ENCODE data around the gene C2orf49.

Gene C2orf49

DNA sequence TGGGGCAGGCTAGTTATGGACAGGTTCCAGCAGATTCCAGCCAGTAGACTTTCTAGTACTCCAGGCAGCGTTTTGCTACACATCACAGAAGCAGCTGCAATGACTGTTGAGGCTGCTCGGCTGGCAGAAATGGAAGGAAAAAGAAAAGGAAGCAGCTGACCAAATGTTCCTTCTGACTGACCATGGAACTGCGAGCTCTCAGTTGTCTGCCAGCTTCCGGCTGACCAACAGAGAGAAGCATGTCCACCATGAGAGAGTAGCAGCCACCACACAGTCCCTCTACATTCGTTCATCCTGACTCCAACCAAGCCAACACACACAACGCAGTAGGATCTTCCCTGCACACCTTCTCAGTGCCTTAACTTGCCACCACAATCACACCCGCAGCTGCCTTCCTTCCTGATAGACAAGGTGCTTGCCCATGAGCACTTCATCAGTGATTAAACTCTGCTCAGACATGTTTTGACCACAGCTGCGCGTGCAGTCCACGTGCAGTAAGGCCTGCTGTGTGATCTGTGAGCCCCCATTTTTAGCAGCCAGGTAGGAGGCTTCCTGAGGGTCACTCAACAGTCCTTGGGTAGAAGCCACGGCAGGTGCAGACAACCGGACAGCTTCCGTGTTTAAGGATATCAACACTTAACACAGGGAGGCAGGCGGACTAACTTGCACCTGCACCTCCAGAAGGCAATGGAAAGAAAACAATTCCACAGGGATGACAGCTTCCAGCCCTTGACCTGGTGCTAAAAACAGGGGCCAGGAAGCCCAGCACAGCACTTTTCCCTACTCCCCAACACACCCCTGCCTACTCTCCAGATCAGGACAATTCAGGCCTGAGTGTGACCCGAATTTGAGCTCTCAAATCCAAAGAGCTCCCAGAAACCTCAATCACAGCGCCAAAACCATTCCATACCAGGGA lies 8.8 kb upstream of the C2orf49 start:
- Histone ChIP-seq H3K4me3 (ENCODE audit: low read depth in 1 of 2, low read length in 2 of 2) (peak overlapping the region; percentile 84 to 86), H3K4me1 (ENCODE audit: control insufficient read depth in 1 of 2, insufficient read depth in 2 of 2, low read length in 2 of 2) (peaks cover 20 to 22% of the 10 kb centered on the region in 2 donors), H3K9me3 (ENCODE audit: control insufficient read depth in 1 of 2, low read length in 2 of 2) (no peaks in the 10 kb centered on the region), H3K27ac (ENCODE audit: low read depth, low read length) (no peak overlapping the region), H3K36me3 (ENCODE audit: control insufficient read depth in 1 of 2, insufficient read depth in 2 of 2, low read length in 2 of 2) (peaks cover 4 to 12% of the 10 kb centered on the region in 2 donors), H3K27me3 (ENCODE audit: control insufficient read depth in 1 of 2, insufficient read depth in 2 of 2, low read length in 2 of 2) (no peaks in the 10 kb centered on the region), H3K9ac (ENCODE audit: low read depth in 1 of 2, low read length in 2 of 2) (peak overlapping the region; percentile 65 to 70)

DNA sequence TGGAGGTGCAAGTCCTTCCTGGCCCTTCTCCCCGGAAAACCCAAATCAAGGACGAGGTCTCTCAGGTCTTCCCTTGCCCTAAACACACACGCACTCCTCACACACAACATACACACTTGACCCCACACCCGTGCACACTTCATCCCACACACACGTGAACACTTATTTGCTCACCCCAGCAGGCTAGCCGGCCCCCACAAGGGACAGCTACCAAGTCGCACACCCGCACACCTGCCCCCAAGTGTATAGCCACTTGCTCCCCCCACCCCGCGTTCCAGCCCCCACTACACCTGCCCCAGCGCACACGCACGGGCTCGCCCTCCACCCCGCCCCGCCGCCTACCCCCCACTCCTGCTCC lies 8.2 kb upstream of the C2orf49 start:
- Histone ChIP-seq H3K4me3 (ENCODE audit: low read depth in 1 of 2, low read length in 2 of 2) (peak overlapping the region; percentile 84 to 86), H3K27me3 (ENCODE audit: control insufficient read depth in 1 of 2, insufficient read depth in 2 of 2, low read length in 2 of 2) (no peaks in the 10 kb centered on the region), H3K4me1 (ENCODE audit: control insufficient read depth in 1 of 2, insufficient read depth in 2 of 2, low read length in 2 of 2) (peaks cover 20 to 22% of the 10 kb centered on the region in 2 donors), H3K9ac (ENCODE audit: low read depth in 1 of 2, low read length in 2 of 2) (peak overlapping the region; percentile 65 to 70), H3K36me3 (ENCODE audit: control insufficient read depth in 1 of 2, insufficient read depth in 2 of 2, low read length in 2 of 2) (peaks cover 4 to 12% of the 10 kb centered on the region in 2 donors), H3K27ac (ENCODE audit: low read depth, low read length) (no peak overlapping the region), H3K9me3 (ENCODE audit: control insufficient read depth in 1 of 2, low read length in 2 of 2) (no peaks in the 10 kb centered on the region)

DNA sequence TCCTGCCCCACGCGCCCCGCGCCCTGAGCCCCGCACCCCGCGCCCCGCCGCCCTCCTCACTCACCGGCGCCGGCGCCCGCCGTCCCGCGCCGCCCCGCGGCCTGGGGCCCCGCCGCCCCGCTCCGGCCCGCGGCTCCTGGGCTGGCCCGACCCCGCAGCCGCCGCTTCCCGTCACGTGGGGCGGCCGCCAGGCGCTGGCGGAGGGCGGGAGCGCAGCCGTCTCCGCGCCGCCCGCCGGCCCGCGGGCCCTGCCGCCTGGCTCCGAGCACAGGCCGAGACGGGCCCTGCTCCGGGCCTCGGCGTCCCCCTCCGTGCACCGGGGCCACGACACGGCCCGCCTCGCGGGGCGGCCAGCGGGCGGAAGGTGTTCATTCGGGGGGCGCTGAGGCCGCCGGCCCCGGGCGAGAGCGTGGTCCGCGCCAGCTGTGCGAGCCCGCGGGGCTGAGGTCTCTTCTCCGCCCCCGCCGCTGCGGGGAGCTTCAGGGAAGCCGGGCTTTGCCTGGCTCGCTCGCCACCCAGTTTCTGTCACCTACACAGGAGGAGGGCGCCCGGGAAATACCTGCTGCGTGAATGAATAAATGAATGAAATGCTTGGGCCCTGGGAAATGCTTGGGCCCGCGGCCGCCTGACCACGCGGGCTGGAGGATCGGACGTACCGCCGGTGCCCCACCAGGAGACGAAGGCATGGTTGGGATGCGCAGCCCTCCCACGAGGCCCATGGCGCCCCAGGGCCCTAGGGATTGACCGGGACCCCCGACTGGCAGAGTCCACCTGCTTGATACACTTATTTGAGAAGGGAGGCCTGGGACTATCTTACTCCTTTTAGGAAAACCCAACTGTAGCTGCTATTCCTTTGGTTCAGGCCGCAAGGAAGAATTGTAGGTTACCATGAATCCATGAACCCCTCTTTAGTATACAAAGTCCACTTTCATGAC lies 7.5 kb upstream of the C2orf49 start, which contains the start of gene TGFBRAP1:
Gene TGFBRAP1 (minus strand): TSS at position 175 of the 935 bp plus-strand sequence. CDS start 21,434 bp downstream, outside the sequence.
- Histone ChIP-seq H3K9ac (ENCODE audit: low read depth in 1 of 2, low read length in 2 of 2) (peak within 1 kb of the TSS; percentile 70 to 77), H3K4me1 (ENCODE audit: control insufficient read depth in 1 of 2, insufficient read depth in 2 of 2, low read length in 2 of 2) (peaks cover 20 to 22% of the 10 kb centered on the region in 2 donors), H3K9me3 (ENCODE audit: control insufficient read depth in 1 of 2, low read length in 2 of 2) (no peaks in the 10 kb centered on the region), H3K27ac (ENCODE audit: low read depth, low read length) (peak within 1 kb of the TSS; percentile 77), H3K36me3 (ENCODE audit: control insufficient read depth in 1 of 2, insufficient read depth in 2 of 2, low read length in 2 of 2) (peaks cover 4 to 9% of the 10 kb centered on the region in 2 donors), H3K27me3 (ENCODE audit: control insufficient read depth in 1 of 2, insufficient read depth in 2 of 2, low read length in 2 of 2) (no peaks in the 10 kb centered on the region), H3K4me3 (ENCODE audit: low read depth in 1 of 2, low read length in 2 of 2) (peak within 1 kb of the TSS; percentile 84 to 86)

DNA sequence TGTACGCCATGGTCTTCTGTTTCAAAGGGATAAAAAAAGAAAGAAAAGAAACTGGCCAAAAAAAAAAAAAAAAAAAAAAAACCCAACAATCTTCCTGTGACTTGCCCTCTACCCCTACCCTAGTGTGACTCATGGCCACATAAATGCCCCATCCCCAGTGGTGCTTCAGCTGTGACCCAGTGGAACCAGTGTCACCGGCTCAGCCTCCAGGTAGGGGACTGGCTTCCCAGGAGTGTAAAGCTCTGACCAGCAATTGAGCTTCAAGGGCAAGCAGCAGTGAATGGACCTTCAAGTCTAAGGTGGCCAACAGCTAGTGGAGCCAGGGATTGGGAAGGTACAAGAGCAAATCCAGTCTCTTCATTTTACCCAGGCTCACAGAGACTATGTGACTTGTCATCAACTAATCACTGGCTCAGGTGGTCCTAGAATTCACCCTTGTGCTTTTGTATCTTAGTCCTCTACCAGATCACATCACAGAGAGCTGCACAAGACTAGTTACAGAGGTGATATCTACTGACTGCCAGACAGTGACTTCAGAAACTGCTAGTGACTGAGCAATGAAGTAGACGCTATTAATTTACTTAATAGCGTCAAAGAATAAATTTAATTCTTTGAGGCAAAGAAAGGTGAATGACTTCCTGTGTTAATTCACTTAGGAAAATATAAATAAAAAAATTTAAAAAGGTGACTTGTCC lies 6.5 kb upstream of the C2orf49 start:
- no peaks in the 10 kb centered on the region for H3K36me3 ChIP-seq (ENCODE audit: control insufficient read depth in 1 of 2, insufficient read depth in 2 of 2, low read length in 2 of 2)
- no peaks in the 10 kb centered on the region for H3K9me3 ChIP-seq (ENCODE audit: control insufficient read depth in 1 of 2, low read length in 2 of 2)
- H3K27ac ChIP-seq (ENCODE audit: low read depth, low read length): no peak overlapping the region
- H3K9ac ChIP-seq (ENCODE audit: low read depth in 1 of 2, low read length in 2 of 2): peak overlapping the region in 1 of 2 donors; percentile 64
- peak overlapping the region; percentile 70 to 74 for H3K4me3 ChIP-seq (ENCODE audit: low read depth in 1 of 2, low read length in 2 of 2)
- no peaks in the 10 kb centered on the region for H3K27me3 ChIP-seq (ENCODE audit: control insufficient read depth in 1 of 2, insufficient read depth in 2 of 2, low read length in 2 of 2)
- peaks cover 20 to 22% of the 10 kb centered on the region in 2 donors for H3K4me1 ChIP-seq (ENCODE audit: control insufficient read depth in 1 of 2, insufficient read depth in 2 of 2, low read length in 2 of 2)

DNA sequence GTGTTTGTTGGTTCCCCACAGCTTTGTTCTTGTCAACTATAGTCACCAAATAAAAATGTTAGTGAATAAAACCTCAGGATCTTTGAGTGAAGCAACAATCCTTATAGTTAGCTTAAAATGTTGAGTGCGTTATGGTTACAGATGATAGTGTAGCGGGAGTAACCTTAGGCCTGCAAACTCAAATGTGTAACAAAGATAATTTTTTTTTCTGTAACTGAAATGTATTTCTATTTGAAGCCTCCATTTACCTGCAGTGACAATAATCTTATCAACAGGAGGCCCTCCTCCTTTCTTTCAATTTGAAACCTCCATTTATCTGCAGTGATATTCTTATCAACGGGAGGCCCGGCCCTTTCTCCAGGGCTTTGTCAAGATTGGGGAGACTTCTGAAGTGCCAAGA lies 3.1 kb upstream of the C2orf49 start:
- Histone ChIP-seq H3K4me3 (ENCODE audit: low read depth in 1 of 2, low read length in 2 of 2) (no peak overlapping the region), H3K27me3 (ENCODE audit: control insufficient read depth in 1 of 2, insufficient read depth in 2 of 2, low read length in 2 of 2) (no peaks in the 10 kb centered on the region), H3K36me3 (ENCODE audit: control insufficient read depth in 1 of 2, insufficient read depth in 2 of 2, low read length in 2 of 2) (peaks cover 0 to 3% of the 10 kb centered on the region in 2 donors), H3K4me1 (ENCODE audit: control insufficient read depth in 1 of 2, insufficient read depth in 2 of 2, low read length in 2 of 2) (peaks cover 23 to 32% of the 10 kb centered on the region in 2 donors), H3K27ac (ENCODE audit: low read depth, low read length) (no peak overlapping the region), H3K9ac (ENCODE audit: low read depth in 1 of 2, low read length in 2 of 2) (no peak overlapping the region), H3K9me3 (ENCODE audit: control insufficient read depth in 1 of 2, low read length in 2 of 2) (no peaks in the 10 kb centered on the region)

DNA sequence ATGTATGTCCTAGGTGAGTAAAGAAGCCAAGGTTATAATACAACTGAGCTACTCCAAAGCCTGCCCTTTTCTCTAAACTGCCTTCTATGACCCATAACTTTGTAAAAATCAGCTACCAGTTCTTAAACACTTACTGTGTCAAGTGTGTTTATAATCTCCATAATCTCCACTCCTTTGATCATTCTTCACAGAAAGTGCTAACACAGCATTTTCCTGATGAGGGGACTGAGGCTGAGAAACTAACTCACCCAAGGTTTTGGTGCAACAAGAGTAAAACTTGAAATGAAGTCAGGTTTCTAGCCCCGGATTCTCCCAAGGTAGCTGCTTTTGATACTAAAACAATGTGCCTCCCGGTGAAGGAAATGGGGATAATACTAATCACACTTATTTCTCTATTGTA lies 1.9 kb upstream of the C2orf49 start:
- Histone ChIP-seq H3K4me1 (ENCODE audit: control insufficient read depth in 1 of 2, insufficient read depth in 2 of 2, low read length in 2 of 2) (peaks cover 19 to 29% of the 10 kb centered on the region in 2 donors), H3K9ac (ENCODE audit: low read depth in 1 of 2, low read length in 2 of 2) (no peak overlapping the region), H3K27me3 (ENCODE audit: control insufficient read depth in 1 of 2, insufficient read depth in 2 of 2, low read length in 2 of 2) (no peaks in the 10 kb centered on the region), H3K9me3 (ENCODE audit: control insufficient read depth in 1 of 2, low read length in 2 of 2) (no peaks in the 10 kb centered on the region), H3K27ac (ENCODE audit: low read depth, low read length) (no peak overlapping the region), H3K4me3 (ENCODE audit: low read depth in 1 of 2, low read length in 2 of 2) (no peak overlapping the region), H3K36me3 (ENCODE audit: control insufficient read depth in 1 of 2, insufficient read depth in 2 of 2, low read length in 2 of 2) (peaks cover 3 to 5% of the 10 kb centered on the region in 2 donors)

DNA sequence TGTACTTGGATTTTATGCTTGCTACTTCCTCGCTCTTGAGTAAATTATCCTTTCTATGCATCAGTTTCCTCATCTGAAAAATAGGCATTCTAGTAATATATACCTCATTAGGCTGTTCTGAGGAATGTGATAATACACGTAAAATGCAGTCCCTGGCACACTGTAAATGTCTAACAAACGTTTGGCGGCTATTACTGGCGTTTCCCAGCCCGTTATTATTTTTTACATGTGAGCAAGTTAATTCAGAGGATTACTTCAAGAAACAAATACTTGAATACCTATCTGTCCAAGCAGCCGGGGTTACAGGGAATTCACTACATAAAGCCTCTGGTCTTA lies 586 bp upstream of the C2orf49 start:
- Histone ChIP-seq H3K27ac (ENCODE audit: low read depth, low read length) (peak overlapping the region; percentile 94), H3K9ac (ENCODE audit: low read depth in 1 of 2, low read length in 2 of 2) (peak overlapping the region; percentile 87 to 89), H3K36me3 (ENCODE audit: control insufficient read depth in 1 of 2, insufficient read depth in 2 of 2, low read length in 2 of 2) (peaks cover 10 to 15% of the 10 kb centered on the region in 2 donors), H3K9me3 (ENCODE audit: control insufficient read depth in 1 of 2, low read length in 2 of 2) (no peaks in the 10 kb centered on the region), H3K27me3 (ENCODE audit: control insufficient read depth in 1 of 2, insufficient read depth in 2 of 2, low read length in 2 of 2) (no peaks in the 10 kb centered on the region), H3K4me1 (ENCODE audit: control insufficient read depth in 1 of 2, insufficient read depth in 2 of 2, low read length in 2 of 2) (peaks cover 13 to 25% of the 10 kb centered on the region in 2 donors), H3K4me3 (ENCODE audit: low read depth in 1 of 2, low read length in 2 of 2) (peak overlapping the region; percentile 93 to 95)

DNA sequence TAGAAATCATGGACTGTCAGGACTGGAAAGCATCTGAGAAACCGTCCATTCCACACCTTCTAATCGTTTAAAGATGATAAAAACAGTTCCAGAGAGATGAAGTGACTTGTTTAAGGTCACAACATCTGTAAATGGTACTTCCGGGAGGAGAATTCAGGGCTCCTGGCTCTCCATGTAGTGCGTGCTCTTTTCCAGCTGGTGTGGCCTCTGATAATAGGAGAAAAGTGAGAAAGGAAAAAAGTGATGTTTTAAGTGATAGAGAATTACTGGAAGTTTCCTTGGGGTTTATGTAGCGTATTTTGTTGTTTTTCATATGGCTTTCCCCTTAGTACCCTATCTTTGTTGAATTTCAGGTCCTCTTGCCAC lies 663 bp downstream of the C2orf49 start:
- H3K9me3 ChIP-seq (ENCODE audit: control insufficient read depth in 1 of 2, low read length in 2 of 2): no peaks in the 10 kb centered on the region
- H3K27me3 ChIP-seq (ENCODE audit: control insufficient read depth in 1 of 2, insufficient read depth in 2 of 2, low read length in 2 of 2): no peaks in the 10 kb centered on the region
- H3K9ac ChIP-seq (ENCODE audit: low read depth in 1 of 2, low read length in 2 of 2): peak overlapping the region; percentile 87 to 89
- H3K27ac ChIP-seq (ENCODE audit: low read depth, low read length): peak overlapping the region; percentile 36
- peak overlapping the region; percentile 93 to 95 for H3K4me3 ChIP-seq (ENCODE audit: low read depth in 1 of 2, low read length in 2 of 2)
- H3K36me3 ChIP-seq (ENCODE audit: control insufficient read depth in 1 of 2, insufficient read depth in 2 of 2, low read length in 2 of 2): peaks cover 14 to 20% of the 10 kb centered on the region in 2 donors
- peaks cover 13 to 25% of the 10 kb centered on the region in 2 donors for H3K4me1 ChIP-seq (ENCODE audit: control insufficient read depth in 1 of 2, insufficient read depth in 2 of 2, low read length in 2 of 2)

DNA sequence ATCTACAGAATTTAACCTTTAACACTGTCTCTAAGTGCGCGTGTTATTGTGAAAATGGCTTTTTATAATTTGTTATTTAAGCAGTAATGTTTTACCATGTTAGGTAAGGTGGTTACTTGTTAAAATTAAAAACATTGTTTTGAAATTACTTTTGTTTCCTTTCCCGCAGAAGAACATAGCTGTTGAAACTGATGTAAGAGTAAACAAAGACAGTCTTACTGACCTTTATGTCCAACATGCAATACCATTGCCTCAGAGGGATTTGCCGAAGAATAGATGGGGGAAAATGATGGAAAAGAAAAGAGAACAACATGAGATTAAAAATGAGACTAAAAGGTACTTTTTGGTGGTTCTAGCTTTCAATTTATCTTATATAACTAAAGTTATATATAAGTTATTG lies 2.1 kb downstream of the C2orf49 start:
- no peaks in the 10 kb centered on the region for H3K27me3 ChIP-seq (ENCODE audit: control insufficient read depth in 1 of 2, insufficient read depth in 2 of 2, low read length in 2 of 2)
- no peak overlapping the region for H3K27ac ChIP-seq (ENCODE audit: low read depth, low read length)
- peaks cover 13 to 25% of the 10 kb centered on the region in 2 donors for H3K4me1 ChIP-seq (ENCODE audit: control insufficient read depth in 1 of 2, insufficient read depth in 2 of 2, low read length in 2 of 2)
- no peak overlapping the region for H3K9ac ChIP-seq (ENCODE audit: low read depth in 1 of 2, low read length in 2 of 2)
- no peaks in the 10 kb centered on the region for H3K9me3 ChIP-seq (ENCODE audit: control insufficient read depth in 1 of 2, low read length in 2 of 2)
- no peak overlapping the region for H3K4me3 ChIP-seq (ENCODE audit: low read depth in 1 of 2, low read length in 2 of 2)
- H3K36me3 ChIP-seq (ENCODE audit: control insufficient read depth in 1 of 2, insufficient read depth in 2 of 2, low read length in 2 of 2): peaks cover 16 to 26% of the 10 kb centered on the region in 2 donors
